Prostate gland (tissue), 2 donors: Measurements from ENCODE around the gene CAMK2N2.

ENCODE experiments used
- CTCF ChIP-seq, 4 experiments: fragments of 200-600 bp in 2 of 4; fragments of 450-650 bp in 2 of 4; sonication (generic) in 2 of 4; IDR thresholded peaks; 1 replicate in 3 of 4; 2 replicates in 1 of 4; pipeline ENCODE4 v1.5.1; 2016 to 2019; ENCODE audit warnings: antibody characterized with exemption in 4 of 4, mild to moderate bottlenecking in 2 of 4, moderate library complexity in 2 of 4
- POLR2A ChIP-seq: fragments of 450-650 bp; IDR thresholded peaks from one replicate; pipeline ENCODE4 v1.6.1; 2016; ENCODE audit warnings: antibody characterized with exemption, mild to moderate bottlenecking
- POLR2AphosphoS5 ChIP-seq: sonication (generic); formaldehyde crosslinking; IDR thresholded peaks from one replicate; pipeline ENCODE4 v1.6.1; 2017; ENCODE audit warnings: antibody characterized with exemption

DNA sequence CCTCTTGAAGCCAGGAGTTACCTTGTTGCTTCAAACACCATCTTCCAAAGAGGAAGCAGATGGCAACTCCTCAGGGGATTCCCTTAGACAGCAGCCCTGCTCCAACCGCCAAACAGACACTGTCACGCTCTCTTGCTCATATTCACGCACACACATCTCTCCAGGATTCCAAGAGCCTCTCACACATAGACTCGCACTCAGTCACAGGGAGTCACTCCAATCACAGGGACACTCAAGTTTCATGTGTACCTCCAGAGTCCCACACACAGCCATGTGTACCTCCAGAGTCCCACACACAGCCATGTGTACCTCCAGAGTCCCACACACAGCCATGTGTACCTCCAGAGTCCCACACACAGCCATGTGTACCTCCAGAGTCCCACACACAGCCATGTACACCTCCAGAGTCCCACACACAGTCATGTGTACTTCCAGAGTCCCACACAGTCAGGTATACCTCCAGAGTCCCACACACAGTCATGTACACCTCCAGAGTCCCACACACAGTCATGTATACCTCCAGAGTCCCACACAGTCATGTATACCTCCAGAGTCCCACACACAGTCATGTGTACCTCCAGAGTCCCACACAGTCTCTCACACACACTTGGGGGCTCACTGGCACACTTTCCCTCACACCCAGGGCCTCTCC lies 25.8 kb downstream of the CAMK2N2 start:
- TF ChIP-seq POLR2A (no peak), CTCF (IDR thresholded peaks at IDR 0.05) (no peak), POLR2AphosphoS5 (no peak)
